SK-MEL-5 (cell line): Measurements from ENCODE around the gene ABHD17A. TPM values are rescaled to one million over a fixed set of nuclear protein-coding genes. Genes with fewer than 3 reads are reported as not detected.

Experiments
- DNase-seq: peaks from one replicate; pipeline ENCODE4 v3.0.0-alpha.2; 2016; ENCODE audit warnings: low read depth, low spot score
- in situ Hi-C: cut with HindIII; loops from 2 replicates; pipeline ENCODE4 v1.10.0; 2016; ENCODE audit warnings: low sequenced_read_pairs, high pct_unique_total_duplicates, low pct_unique_long_range_greater_than_20kb
- total RNA-seq: library from RNA; depleted of rRNA; stranded (reverse); fragments of >200 nt; shearing (Covaris generic); gene quantifications from 2 replicates; pipeline ENCODE4 v1.2.3, GENCODE V29; 2014

The ABHD17A gene
- total RNA-seq, 1 experiment from 2014 or later = 48.0 TPM

GRCh38 chr19:1850809-1851653, 34.3 kb downstream of the ABHD17A start:
- in situ Hi-C loops = no loop called here
- DNase-seq = no peak

- in situ Hi-C loops = no loop called here
- DNase-seq = no peak
Observed at GRCh38 chr19:1849886-1850398, 35.4 kb downstream of the ABHD17A start.

GRCh38 chr19:1849132-1849474, 36.2 kb downstream of the ABHD17A start:
- in situ Hi-C loops = no loop called here
- no peak for DNase-seq

GRCh38 chr19:1848399-1849131, 36.7 kb downstream of the ABHD17A start, which contains the start of gene REXO1:
Gene REXO1, minus strand, starts transcription at chr19:1848483. Its CDS starts 125 bp downstream, at chr19:1848358.
- peak; percentile 90 for DNase-seq
- in situ Hi-C loops = no loop called here

- no peak for DNase-seq
- in situ Hi-C loops = no loop called here
Observed at GRCh38 chr19:1847684-1848398, 37.5 kb downstream of the ABHD17A start.

- DNase-seq = no peak
- in situ Hi-C loops = no loop called here
Observed at GRCh38 chr19:1847348-1847683, 38.0 kb downstream of the ABHD17A start.

GRCh38 chr19:1846517-1847204, 38.6 kb downstream of the ABHD17A start:
- in situ Hi-C loops = no loop called here
- no peak for DNase-seq

- no peak for DNase-seq
- in situ Hi-C loops = no loop called here
Observed at GRCh38 chr19:1845642-1846041, 39.7 kb downstream of the ABHD17A start.

- in situ Hi-C loops = no loop called here
- no peak for DNase-seq
Observed at GRCh38 chr19:1845125-1845515, 40.2 kb downstream of the ABHD17A start.

GRCh38 chr19:1844513-1845124, 40.7 kb downstream of the ABHD17A start:
- in situ Hi-C loops = no loop called here
- no peak for DNase-seq

GRCh38 chr19:1843646-1844394, 41.5 kb downstream of the ABHD17A start:
- in situ Hi-C loops = no loop called here

GRCh38 chr19:1843116-1843515, 42.2 kb downstream of the ABHD17A start:
- no peak for DNase-seq
- in situ Hi-C loops = no loop called here

More at GRCh38 chr19:1843646-1844394, 41.5 kb downstream of the ABHD17A start:
- DNase-seq = no peak

- in situ Hi-C loops = no loop called here
- DNase-seq = no peak
Observed at GRCh38 chr19:1841209-1841924, 43.9 kb downstream of the ABHD17A start.

GRCh38 chr19:1840541-1841115, 44.7 kb downstream of the ABHD17A start:
- in situ Hi-C loops = no loop called here
- no peak for DNase-seq

- DNase-seq = no peak
- in situ Hi-C loops = no loop called here
Observed at GRCh38 chr19:1839658-1840540, 45.4 kb downstream of the ABHD17A start.
